Ramos (cell line): ENCODE measurements around the gene LPIN2.
"Not testable (repeated sequence)": the region's sequence is repeated elsewhere in the genome, so short reads cannot be mapped to it uniquely, and the experiment has no call there.

Experiments
- in situ Hi-C: fragments of 300-500 bp; cut with MboI; formaldehyde crosslinking; loops from one replicate; pipeline ENCODE4 v1.14.3; 2022; ENCODE audit warnings: low sequenced_read_pairs; ENCODE audit not compliant: unreplicated experiment

Gene LPIN2

GRCh38 chr18:3010086-3010485, 2.9 kb downstream of the LPIN2 start:
- in situ Hi-C loops = no loop called here

GRCh38 chr18:3008541-3008940, 4.4 kb downstream of the LPIN2 start:
- in situ Hi-C loops = no loop called here

- in situ Hi-C loops = no loop called here
Measured at GRCh38 chr18:3007491-3007890, 5.5 kb downstream of the LPIN2 start.

- in situ Hi-C loops = no loop called here
Measured at GRCh38 chr18:3005462-3005861, 7.5 kb downstream of the LPIN2 start.

GRCh38 chr18:3003766-3004165, 9.2 kb downstream of the LPIN2 start:
- in situ Hi-C loops = not testable (repeated sequence)

- in situ Hi-C loops = no loop called here
Measured at GRCh38 chr18:3002732-3003131, 10.2 kb downstream of the LPIN2 start.

- in situ Hi-C loops = no loop called here
Measured at GRCh38 chr18:2998644-2999043, 14.3 kb downstream of the LPIN2 start.

- in situ Hi-C loops = no loop called here
Measured at GRCh38 chr18:2997846-2998564, 14.9 kb downstream of the LPIN2 start.

GRCh38 chr18:2997429-2997828, 15.5 kb downstream of the LPIN2 start:
- in situ Hi-C loops = no loop called here

- in situ Hi-C loops = no loop called here
Measured at GRCh38 chr18:2994603-2995432, 18.1 kb downstream of the LPIN2 start.

- in situ Hi-C loops = no loop called here
Measured at GRCh38 chr18:2994020-2994589, 18.8 kb downstream of the LPIN2 start.

GRCh38 chr18:2992995-2993877, 19.7 kb downstream of the LPIN2 start:
- in situ Hi-C loops = no loop called here

- in situ Hi-C loops = no loop called here
Measured at GRCh38 chr18:2990956-2991640, 21.8 kb downstream of the LPIN2 start.

- in situ Hi-C loops = no loop called here
Measured at GRCh38 chr18:2987876-2988790, 24.8 kb downstream of the LPIN2 start.

GRCh38 chr18:2986150-2986865, 26.6 kb downstream of the LPIN2 start:
- in situ Hi-C loops = no loop called here

GRCh38 chr18:2985628-2986027, 27.3 kb downstream of the LPIN2 start:
- in situ Hi-C loops = no loop called here

GRCh38 chr18:2984703-2985261, 28.2 kb downstream of the LPIN2 start:
- in situ Hi-C loops = no loop called here

- in situ Hi-C loops = no loop called here
Measured at GRCh38 chr18:2984091-2984490, 28.9 kb downstream of the LPIN2 start.
